GM12878 (cell line): ENCODE data around the gene CDCP2. TPM values are rescaled to one million over a fixed set of nuclear protein-coding genes. Genes with fewer than 3 reads are reported as not detected.

Experiments used
- ATAC-seq: fragments of 200-7000 bp; cut with Tn5 transposase; 3 replicates; pipeline ENCODE4 v1.9.1; 2020; ENCODE audit warnings: mild to moderate bottlenecking, moderate library complexity
- BruUV-seq: library from RNA; stranded (reverse); fragments of 400-500 nt; replicated peaks from 2 replicates; lab custom pipeline; 2021; lab: Mats Ljungman, UMichigan
- CTCF ChIA-PET: fragments of 300-600 bp; sonication (Branson Sonifier 250); formaldehyde crosslinking; extraction: SDS; loops from one replicate; lab custom pipeline; 2021; ENCODE audit warnings: inconsistent platforms; lab: Yijun Ruan, JAX
- POLR2A ChIA-PET: fragments of 350-600 bp; formaldehyde crosslinking; extraction: SDS; loops from one replicate; lab custom pipeline; 2021; ENCODE audit warnings: inconsistent platforms; lab: Charles Lee
- RAD21 ChIA-PET: fragments of 300-600 bp; sonication (Branson Sonifier 250); formaldehyde crosslinking; loops from one replicate; lab custom pipeline; 2023; ENCODE audit warnings: antibody characterized with exemption; ENCODE audit not compliant: unreplicated experiment; lab: Charles Lee
- SMC1A ChIA-PET: fragments of 300-600 bp; sonication (Branson Sonifier 250); formaldehyde crosslinking; loops from one replicate; lab custom pipeline; 2023; ENCODE audit not compliant: unreplicated experiment, uncharacterized antibody; lab: Charles Lee
- DNase-seq: peaks from one replicate; pipeline ENCODE4 v3.0.0-alpha.2; 2011; ENCODE audit warnings: low read depth, low spot score
- FAIRE-seq: peaks from 3 replicates; lab custom pipeline; 2011; peaks lifted over from hg19 to GRCh38; lab: Jason Lieb, UNC
- H2AFZ ChIP-seq: 2 replicates; pipeline ENCODE4 v1.6.0; 2011; ENCODE audit warnings: low read depth, low read length, control low read depth; ENCODE audit not compliant: control insufficient read depth
- H3K27ac ChIP-seq: 2 replicates; pipeline ENCODE4 v1.5.1; 2011; ENCODE audit warnings: control low read depth; ENCODE audit not compliant: control insufficient read depth, insufficient read depth
- H3K27me3 ChIP-seq, 2 experiments: replicated peaks in 1 of 2; 2 replicates each; pipeline versions ENCODE4 v1.6.0 to v1.6.1; 2011; ENCODE audit warnings: low read length in 1 of 2; ENCODE audit not compliant: control insufficient read depth in 2 of 2, insufficient read depth in 2 of 2
- H3K36me3 ChIP-seq, 2 experiments: 2 replicates each; pipeline ENCODE4 v1.5.1; 2011; ENCODE audit warnings: low read length in 1 of 2; ENCODE audit not compliant: control insufficient read depth in 2 of 2, insufficient read depth in 2 of 2
- H3K4me1 ChIP-seq: 2 replicates; pipeline ENCODE4 v1.6.1; 2011; ENCODE audit warnings: mild to moderate bottlenecking, low read length, moderate library complexity, mixed read lengths; ENCODE audit not compliant: control insufficient read depth, insufficient read depth
- H3K4me2 ChIP-seq: 2 replicates; pipeline ENCODE4 v1.6.0; 2011; ENCODE audit warnings: control low read depth; ENCODE audit not compliant: control insufficient read depth, insufficient read depth
- H3K4me3 ChIP-seq: fragments of 200-600 bp; sonication (generic); 2 replicates; pipeline ENCODE4 v1.5.1; 2016
- H3K79me2 ChIP-seq: 2 replicates; pipeline ENCODE4 v1.6.0; 2011; ENCODE audit warnings: low read length; ENCODE audit not compliant: control insufficient read depth, insufficient read depth
- H3K9ac ChIP-seq: 2 replicates; pipeline ENCODE4 v1.8.0; 2011; ENCODE audit warnings: low read length, control low read depth, mixed read lengths; ENCODE audit not compliant: control insufficient read depth, insufficient read depth
- H3K9me3 ChIP-seq: replicated peaks from 3 replicates; pipeline ENCODE4 v1.5.1; 2011; ENCODE audit warnings: mild to moderate bottlenecking, low read length; ENCODE audit not compliant: control insufficient read depth, insufficient read depth
- H4K20me1 ChIP-seq: 2 replicates; pipeline ENCODE4 v1.6.0; 2011; ENCODE audit not compliant: control insufficient read depth, insufficient read depth
- ATF2 ChIP-seq: IDR thresholded peaks from 2 replicates; pipeline ENCODE4 v1.6.1; 2012; ENCODE audit warnings: low read length, inconsistent platforms
- ATF7 ChIP-seq: fragments of 450-650 bp; IDR thresholded peaks from 2 replicates; pipeline ENCODE4 v1.6.1; 2016; ENCODE audit warnings: low read depth, mild to moderate bottlenecking
- CBFB ChIP-seq: IDR thresholded peaks from 2 replicates; pipeline ENCODE4 v1.6.1; 2016; ENCODE audit warnings: antibody characterized with exemption, low read depth
- HSF1 ChIP-seq: fragments of 150-350 bp; IDR thresholded peaks from 2 replicates; pipeline ENCODE4 v1.6.1; 2014; ENCODE audit warnings: mild to moderate bottlenecking, low read depth, low read length
- KLF5 ChIP-seq: fragments of 450-650 bp; IDR thresholded peaks from 2 replicates; pipeline ENCODE4 v1.6.1; 2014; ENCODE audit warnings: mild to moderate bottlenecking; ENCODE audit not compliant: partially characterized antibody
- LARP7 ChIP-seq: fragments of 450-650 bp; IDR thresholded peaks from 2 replicates; pipeline ENCODE4 v1.6.1; 2017; ENCODE audit warnings: mild to moderate bottlenecking
- NR2C1 ChIP-seq: fragments of 450-650 bp; IDR thresholded peaks from 2 replicates; pipeline ENCODE4 v1.6.1; 2017; ENCODE audit warnings: antibody characterized with exemption, mild to moderate bottlenecking, moderate library complexity
- RFX5 ChIP-seq: IDR thresholded peaks from 2 replicates; pipeline ENCODE4 v1.6.1; 2011; ENCODE audit warnings: low read depth, low read length, improper control_type of control experiment
- SREBF1 ChIP-seq: IDR thresholded peaks from 2 replicates; pipeline ENCODE4 v1.6.1; 2012; ENCODE audit warnings: mild to moderate bottlenecking, low read length
- SRF ChIP-seq, 2 experiments: IDR thresholded peaks; 2 replicates each; pipeline ENCODE4 v1.6.1; 2011; ENCODE audit warnings: low read depth in 2 of 2, low read length in 2 of 2, mild to moderate bottlenecking in 1 of 2, moderate library complexity in 1 of 2
- TAF1 ChIP-seq: IDR thresholded peaks from 2 replicates; pipeline ENCODE4 v1.6.1; 2011; ENCODE audit warnings: mild to moderate bottlenecking, low read depth, low read length, borderline replicate concordance
- YBX1 ChIP-seq: fragments of 450-650 bp; IDR thresholded peaks from 2 replicates; pipeline ENCODE4 v1.6.1; 2016; ENCODE audit warnings: antibody characterized with exemption
- ZNF207 ChIP-seq: fragments of 450-650 bp; IDR thresholded peaks from 2 replicates; pipeline ENCODE4 v1.6.1; 2014; ENCODE audit warnings: antibody characterized with exemption, mild to moderate bottlenecking, borderline replicate concordance
- ZSCAN29 ChIP-seq: fragments of 450-650 bp; IDR thresholded peaks from 2 replicates; pipeline ENCODE4 v1.6.1; 2017; ENCODE audit warnings: mild to moderate bottlenecking, moderate library complexity
- WGBS: methylation state at CpG from one replicate; pipeline ENCODE4 v1.1.6; 2016; ENCODE audit warnings: low lambda C conversion rate; ENCODE audit not compliant: insufficient replicate concordance, insufficient coverage; ENCODE audit errors: missing lambda C conversion rate; 5-methylcytosine and 5-hydroxymethylcytosine counted together
- in situ Hi-C: fragments of 300-500 bp; cut with MboI; formaldehyde crosslinking; loops from 9 replicates; pipeline ENCODE4 v1.14.3; 2018; ENCODE audit warnings: mixed read lengths
- intact Hi-C: fragments of 100-400 bp; cut with micrococcal nuclease; formaldehyde crosslinking; loops from one replicate; pipeline ENCODE4 v1.14.2; 2022; ENCODE audit not compliant: unreplicated experiment
- polyA plus RNA-seq, 11 experiments: library from polyadenylated mRNA; depleted of rRNA in 4 of 11; unstranded in 6 of 11; stranded (reverse) in 5 of 11; fragments of >200 nt; fragmentation: Nextera tagmentation in 4 of 11; fragmentation: Illumina TruSeq in 1 of 11; extraction: Ambion mirVana in 4 of 11; extraction: Trizol in 1 of 11; gene quantifications; 1 replicate in 1 of 11; 2 replicates in 10 of 11; pipeline versions ENCODE4 v1.2.1 to v1.2.3, GENCODE V29; 2011 to 2016; ENCODE audit warnings: inconsistent platforms in 2 of 11, missing spikeins in 2 of 11, low read depth in 1 of 11
- total RNA-seq, 4 experiments: library from RNA; depleted of rRNA in 3 of 4; stranded (reverse); fragments of >200 nt in 3 of 4; fragmentation: Illumina TruSeq in 1 of 4; extraction: Trizol in 1 of 4; gene quantifications; 2 replicates each; pipeline versions ENCODE4 v1.2.1 to v1.2.3, GENCODE V29; 2013 to 2021
- TF ChIP-seq, protein P1 (sequence below): fragments of 450-650 bp; formaldehyde crosslinking; IDR thresholded peaks from 2 replicates; pipeline ENCODE4 v1.4.0; 2022; ENCODE audit warnings: mild to moderate bottlenecking, moderate library complexity

CDCP2 gene
- total and polyA plus RNA-seq, 10 of the 15 experiments (the other 5 are each of a cell fraction or from before 2014, with no cell fraction given): 0.06 TPM; not detected in 9

DNA sequence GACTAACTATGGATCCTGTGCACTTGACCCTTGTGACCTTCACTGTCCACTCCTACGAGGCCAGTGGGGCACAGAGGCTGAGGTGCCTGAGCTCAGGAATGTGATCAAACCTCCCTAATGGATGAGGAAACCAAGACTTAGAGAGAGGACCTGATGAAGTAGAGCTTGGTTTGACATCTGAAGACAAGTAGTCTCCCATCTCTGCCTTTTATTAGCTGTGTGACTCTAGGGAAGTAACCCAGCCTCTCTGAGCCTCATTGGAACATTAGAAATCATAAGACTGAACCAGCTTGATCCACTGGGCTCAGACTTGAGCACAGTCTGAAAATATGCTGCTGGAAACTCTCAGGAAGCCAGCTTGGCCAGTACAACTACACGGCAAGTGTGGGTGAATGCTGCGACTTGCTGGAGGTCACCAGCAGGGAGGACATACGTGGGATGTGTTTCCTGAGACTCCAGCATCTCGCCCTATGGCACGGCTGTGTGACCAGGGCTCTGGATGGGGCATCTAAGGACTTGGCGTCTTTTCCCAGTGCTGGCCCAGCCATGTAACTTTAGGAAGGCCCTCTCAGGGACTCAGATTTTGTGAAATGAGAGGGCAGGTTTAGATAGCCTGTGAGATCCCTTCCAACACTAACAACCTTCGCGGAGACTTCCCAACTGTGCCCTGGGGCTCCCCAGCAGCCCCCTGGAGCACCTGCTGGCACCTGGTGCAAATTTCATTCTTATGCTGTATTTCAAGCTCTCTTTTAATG lies 10.5 kb downstream of the CDCP2 start (continued):
- TF ChIP-seq, protein P1, sequence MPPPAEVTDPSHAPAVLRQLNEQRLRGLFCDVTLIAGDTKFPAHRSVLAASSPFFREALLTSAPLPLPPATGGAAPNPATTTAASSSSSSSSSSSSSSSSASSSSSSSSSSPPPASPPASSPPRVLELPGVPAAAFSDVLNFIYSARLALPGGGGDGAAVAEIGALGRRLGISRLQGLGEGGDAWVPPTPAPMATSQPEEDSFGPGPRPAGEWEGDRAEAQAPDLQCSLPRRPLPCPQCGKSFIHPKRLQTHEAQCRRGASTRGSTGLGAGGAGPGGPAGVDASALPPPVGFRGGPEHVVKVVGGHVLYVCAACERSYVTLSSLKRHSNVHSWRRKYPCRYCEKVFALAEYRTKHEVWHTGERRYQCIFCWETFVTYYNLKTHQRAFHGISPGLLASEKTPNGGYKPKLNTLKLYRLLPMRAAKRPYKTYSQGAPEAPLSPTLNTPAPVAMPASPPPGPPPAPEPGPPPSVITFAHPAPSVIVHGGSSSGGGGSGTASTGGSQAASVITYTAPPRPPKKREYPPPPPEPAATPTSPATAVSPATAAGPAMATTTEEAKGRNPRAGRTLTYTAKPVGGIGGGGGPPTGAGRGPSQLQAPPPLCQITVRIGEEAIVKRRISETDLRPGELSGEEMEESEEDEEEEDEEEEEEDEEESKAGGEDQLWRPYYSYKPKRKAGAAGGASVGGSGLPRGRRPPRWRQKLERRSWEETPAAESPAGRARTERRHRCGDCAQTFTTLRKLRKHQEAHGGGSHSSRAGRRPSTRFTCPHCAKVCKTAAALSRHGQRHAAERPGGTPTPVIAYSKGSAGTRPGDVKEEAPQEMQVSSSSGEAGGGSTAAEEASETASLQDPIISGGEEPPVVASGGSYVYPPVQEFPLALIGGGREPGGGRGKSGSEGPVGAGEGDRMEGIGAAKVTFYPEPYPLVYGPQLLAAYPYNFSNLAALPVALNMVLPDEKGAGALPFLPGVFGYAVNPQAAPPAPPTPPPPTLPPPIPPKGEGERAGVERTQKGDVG: no peak
- TF ChIP-seq, all 136 proteins: peak for 0

GRCh38 chr1:54139711-54140110 lies 13.1 kb downstream of the CDCP2 start:
- H3K27ac ChIP-seq: no peak overlapping the region
- ChIA-PET POLR2A (no interaction called here), CTCF (no interaction called here), SMC1A (interaction anchor here (0.8 kb wide), 1 partner anchor 13 kb away, joined by 3 read pairs; no protein-coding TSS in a partner anchor)
- H3K9ac ChIP-seq: no peak overlapping the region
- no peaks in the 10 kb centered on the region for H3K4me1 ChIP-seq
- H4K20me1 ChIP-seq: no peaks in the 10 kb centered on the region
- FAIRE-seq: no peak
- H3K9me3 ChIP-seq: no peaks in the 10 kb centered on the region
- H3K36me3 ChIP-seq: no peaks in the 10 kb centered on the region
- no peak overlapping the region for H2AFZ ChIP-seq
- no peak overlapping the region for H3K4me3 ChIP-seq
- H3K79me2 ChIP-seq: no peaks in the 10 kb centered on the region
- no TSS peak for BruUV-seq
- no peak for TF ChIP-seq YBX1
- TF ChIP-seq NR2C1: no peak
- TF ChIP-seq KLF5: no peak
- TF ChIP-seq ATF7: no peak
- TF ChIP-seq TAF1: no peak
- TF ChIP-seq ZSCAN29: no peak
- no peak for TF ChIP-seq ZNF207
- TF ChIP-seq LARP7: no peak
- no peak for TF ChIP-seq CBFB
- no peak for TF ChIP-seq SREBF1
- TF ChIP-seq SRF (IDR thresholded peaks at IDR 0.05; ENCODE audit: low read depth in 2 of 2, low read length in 2 of 2): no peak
- no peak for TF ChIP-seq HSF1
- no peak for TF ChIP-seq RFX5
- TF ChIP-seq ATF2: no peak
- TF ChIP-seq, all 136 proteins: peak for 0
- in situ Hi-C loops: no loop called here
- no peak for ATAC-seq
- no peaks in the 10 kb centered on the region for H3K27me3 ChIP-seq
- 64% methylated on average over 11 of the region's 12 CpGs for WGBS
- RAD21 ChIA-PET: no interaction called here
- no peak overlapping the region for H3K4me2 ChIP-seq
- DNase-seq: no peak
- intact Hi-C loops: no loop called here
